Testis (tissue), 3 donors: ENCODE data around the gene MYO7A. TPM values are rescaled to one million over a fixed set of nuclear protein-coding genes. Genes with fewer than 3 reads are reported as not detected.

ENCODE experiments used
- DNase-seq: peaks from one replicate; pipeline ENCODE4 v3.0.0-alpha.2; 2019
- H3K27ac ChIP-seq, 2 donors: fragments of 200-600 bp; sonication (generic); one replicate each; pipeline ENCODE4 v1.5.1; 2019
- H3K27me3 ChIP-seq: fragments of 200-600 bp; sonication (generic); one replicate; pipeline ENCODE4 v1.5.1; 2019
- H3K36me3 ChIP-seq: fragments of 200-600 bp; sonication (generic); one replicate; pipeline ENCODE4 v1.5.1; 2017; ENCODE audit warnings: low read depth; ENCODE audit errors: missing control alignments
- H3K4me1 ChIP-seq: fragments of 200-600 bp; sonication (generic); one replicate; pipeline ENCODE4 v1.5.1; 2019
- H3K4me3 ChIP-seq, 2 donors: fragments of 200-600 bp; sonication (generic); one replicate each; pipeline ENCODE4 v1.5.1; 2017 to 2019
- H3K9me3 ChIP-seq: fragments of 200-600 bp; sonication (generic); one replicate; pipeline ENCODE4 v1.5.1; 2017
- CTCF ChIP-seq, 3 experiments: fragments of 450-650 bp in 2 of 3; fragments of 200-600 bp in 1 of 3; sonication (generic) in 1 of 3; IDR thresholded peaks; one replicate each; pipeline ENCODE4 v1.5.1; 2016 to 2019; ENCODE audit warnings: antibody characterized with exemption in 3 of 3, mild to moderate bottlenecking in 2 of 3, moderate library complexity in 1 of 3
- POLR2A ChIP-seq: fragments of 450-650 bp; IDR thresholded peaks from one replicate; pipeline ENCODE4 v1.6.1; 2017; ENCODE audit warnings: antibody characterized with exemption, mild to moderate bottlenecking, moderate library complexity
- WGBS, 2 donors: methylation state at CpG; one replicate each; pipeline ENCODE4 v1.1.5; 2018; 5-methylcytosine and 5-hydroxymethylcytosine counted together
- intact Hi-C: fragments of 100-400 bp; cut with DNase I; formaldehyde crosslinking; loops from one replicate; pipeline ENCODE4 v1.15.1; 2023; ENCODE audit warnings: low total_unique reads
- polyA plus RNA-seq: library from polyadenylated mRNA; stranded (reverse); fragments of 350-450 nt; fragmentation: Illumina TruSeq; extraction: RNeasy Lipid Tissue Mini Kit (QIAGEN cat#74804); gene quantifications from one replicate; pipeline ENCODE4 v1.2.3, GENCODE V29; 2014; ENCODE audit warnings: low read depth, low replicate concordance; ENCODE audit not compliant: insufficient read depth
- total RNA-seq, 2 donors: library from RNA; depleted of rRNA; stranded (reverse); fragments of >200 nt; gene quantifications; one replicate each; pipeline ENCODE4 v1.2.3, GENCODE V29; 2016

MYO7A gene
- total and polyA plus RNA-seq, 3 donors from 2014 or later: 40.1 to 239 (median 161) TPM

- DNase-seq: no peak
- WGBS, 2 donors: 60 to 85% methylated on average over 2 to 4 of the region's 4 CpGs
- no peak for TF ChIP-seq CTCF (IDR thresholded peaks at IDR 0.05)
- TF ChIP-seq POLR2A: no peak
- peaks cover 36% of the 10 kb centered on the region for H3K4me1 ChIP-seq
- intact Hi-C loops: no loop called here
- H3K36me3 ChIP-seq: no peaks in the 10 kb centered on the region
- no peaks in the 10 kb centered on the region for H3K9me3 ChIP-seq
- no peak overlapping the region for H3K27ac ChIP-seq
- H3K27me3 ChIP-seq: no peaks in the 10 kb centered on the region
- no peak overlapping the region for H3K4me3 ChIP-seq
Observed at GRCh38 chr11:77155082-77155475, 27.0 kb downstream of the MYO7A start.

DNA sequence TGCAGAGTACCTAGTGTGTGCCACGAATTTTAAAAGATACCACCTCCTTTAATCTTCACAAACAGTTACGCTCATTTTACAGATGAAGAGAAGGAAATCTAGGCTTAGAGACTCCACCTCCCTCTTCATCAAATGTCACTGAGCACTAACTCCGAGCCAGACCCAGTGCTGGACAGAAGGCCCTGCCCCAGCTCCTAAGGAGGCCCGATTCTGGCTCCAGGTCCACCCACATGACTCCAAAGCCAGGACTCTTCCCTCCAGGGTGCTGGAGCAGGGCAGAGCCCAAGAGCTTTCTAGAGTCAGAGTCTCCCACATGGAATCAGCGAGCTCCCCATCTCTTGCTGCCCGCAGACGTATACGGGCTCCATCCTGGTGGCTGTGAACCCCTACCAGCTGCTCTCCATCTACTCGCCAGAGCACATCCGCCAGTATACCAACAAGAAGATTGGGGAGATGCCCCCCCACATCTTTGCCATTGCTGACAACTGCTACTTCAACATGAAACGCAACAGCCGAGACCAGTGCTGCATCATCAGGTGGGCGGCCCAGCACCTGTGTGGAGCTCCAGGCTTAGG lies 27.6 kb downstream of the MYO7A start:
- intact Hi-C loops: no loop called here
- H3K36me3 ChIP-seq: no peaks in the 10 kb centered on the region
- H3K9me3 ChIP-seq: no peaks in the 10 kb centered on the region
- H3K27me3 ChIP-seq: no peaks in the 10 kb centered on the region
- H3K4me1 ChIP-seq: peaks cover 36% of the 10 kb centered on the region
- H3K4me3 ChIP-seq: no peak overlapping the region
- no peak overlapping the region for H3K27ac ChIP-seq
- DNase-seq: no peak
- no peak for TF ChIP-seq CTCF (IDR thresholded peaks at IDR 0.05)
- no peak for TF ChIP-seq POLR2A
- 86 to 94% methylated on average over 12 to 13 of the region's 13 CpGs for WGBS, 2 donors

DNA sequence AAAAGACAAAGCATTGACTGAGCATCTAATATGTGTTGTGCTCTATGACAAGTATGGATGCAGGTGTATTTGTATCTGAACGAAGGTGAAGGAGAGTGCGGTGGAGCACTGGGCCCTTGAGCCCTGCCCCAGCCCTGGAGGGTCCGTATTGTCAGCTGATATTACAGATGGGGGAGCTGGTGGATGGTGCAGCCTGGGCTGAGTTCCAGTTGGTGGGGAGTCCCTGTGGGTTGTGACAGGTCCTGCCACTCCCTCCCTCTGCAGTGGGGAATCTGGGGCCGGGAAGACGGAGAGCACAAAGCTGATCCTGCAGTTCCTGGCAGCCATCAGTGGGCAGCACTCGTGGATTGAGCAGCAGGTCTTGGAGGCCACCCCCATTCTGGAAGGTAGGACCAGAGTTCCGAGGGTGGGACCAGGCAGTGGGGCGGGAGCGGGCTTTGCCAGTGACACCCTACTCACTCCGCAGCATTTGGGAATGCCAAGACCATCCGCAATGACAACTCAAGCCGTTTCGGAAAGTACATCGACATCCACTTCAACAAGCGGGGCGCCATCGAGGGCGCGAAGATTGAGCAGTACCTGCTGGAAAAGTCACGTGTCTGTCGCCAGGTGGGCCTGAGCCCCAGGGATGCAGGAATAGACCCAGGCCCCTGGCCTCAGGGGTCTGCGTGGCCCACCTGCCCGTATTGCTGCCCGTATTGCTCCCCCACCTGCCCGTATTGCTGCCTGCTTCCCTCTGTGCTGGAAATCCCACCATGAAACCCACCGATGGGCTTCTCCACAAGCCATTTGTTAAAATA lies 28.6 kb downstream of the MYO7A start:
- peaks cover 32% of the 10 kb centered on the region for H3K4me1 ChIP-seq
- no peak for DNase-seq
- TF ChIP-seq CTCF (IDR thresholded peaks at IDR 0.05) (no peak), POLR2A (no peak)
- H3K9me3 ChIP-seq: no peaks in the 10 kb centered on the region
- H3K4me3 ChIP-seq: no peak overlapping the region
- 89 to 92% methylated on average over 20 to 26 of the region's 26 CpGs for WGBS, 2 donors
- intact Hi-C loops: no loop called here
- no peaks in the 10 kb centered on the region for H3K36me3 ChIP-seq
- no peaks in the 10 kb centered on the region for H3K27me3 ChIP-seq
- no peak overlapping the region for H3K27ac ChIP-seq

DNA sequence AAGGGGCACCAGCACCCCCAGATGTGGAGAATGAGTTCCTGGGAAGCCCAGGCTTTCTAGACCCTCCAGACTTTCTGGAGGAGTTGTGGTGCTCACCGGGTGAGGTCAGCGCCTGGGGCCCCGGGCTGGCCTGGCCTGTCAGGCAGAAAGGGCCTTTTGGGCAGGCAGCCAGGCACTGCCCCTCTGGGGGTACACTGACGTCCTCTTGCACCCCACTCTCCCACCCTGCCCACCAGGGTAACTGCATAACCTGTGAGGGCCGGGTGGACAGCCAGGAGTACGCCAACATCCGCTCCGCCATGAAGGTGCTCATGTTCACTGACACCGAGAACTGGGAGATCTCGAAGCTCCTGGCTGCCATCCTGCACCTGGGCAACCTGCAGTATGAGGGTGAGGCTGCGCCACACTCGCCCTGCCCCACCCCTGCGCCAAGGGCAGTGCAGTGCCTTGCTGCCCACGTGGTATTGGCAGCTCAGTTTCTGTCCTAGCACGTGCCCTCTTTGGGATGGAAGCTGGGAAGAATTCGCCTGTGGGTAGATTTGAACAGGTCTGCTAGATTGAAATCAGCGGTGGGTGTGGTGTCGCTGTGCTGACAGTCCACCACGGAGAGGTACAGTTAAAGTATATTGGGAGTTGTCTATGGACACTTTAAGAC lies 30.1 kb downstream of the MYO7A start:
- Histone ChIP-seq H3K4me3 (no peak overlapping the region), H3K4me1 (peaks cover 19% of the 10 kb centered on the region), H3K27me3 (no peaks in the 10 kb centered on the region), H3K27ac (no peak overlapping the region), H3K9me3 (no peaks in the 10 kb centered on the region), H3K36me3 (no peaks in the 10 kb centered on the region)
- no peak for DNase-seq
- TF ChIP-seq CTCF (IDR thresholded peaks at IDR 0.05) (no peak), POLR2A (no peak)
- WGBS, 2 donors: 92 to 93% methylated on average over 15 to 19 of the region's 19 CpGs
- intact Hi-C loops: no loop called here
